Smooth muscle cell of the brain vasculature (primary cell): Measurements from ENCODE around the gene SHANK2.

Source experiments
- DNase-seq: peaks from one replicate; pipeline ENCODE4 v3.0.0-alpha.2; 2012; ENCODE audit warnings: low read depth, low spot score

SHANK2 gene

GRCh38 chr11:71222318-71223080, 29.9 kb downstream of the SHANK2 start:
- DNase-seq = no peak

DNA sequence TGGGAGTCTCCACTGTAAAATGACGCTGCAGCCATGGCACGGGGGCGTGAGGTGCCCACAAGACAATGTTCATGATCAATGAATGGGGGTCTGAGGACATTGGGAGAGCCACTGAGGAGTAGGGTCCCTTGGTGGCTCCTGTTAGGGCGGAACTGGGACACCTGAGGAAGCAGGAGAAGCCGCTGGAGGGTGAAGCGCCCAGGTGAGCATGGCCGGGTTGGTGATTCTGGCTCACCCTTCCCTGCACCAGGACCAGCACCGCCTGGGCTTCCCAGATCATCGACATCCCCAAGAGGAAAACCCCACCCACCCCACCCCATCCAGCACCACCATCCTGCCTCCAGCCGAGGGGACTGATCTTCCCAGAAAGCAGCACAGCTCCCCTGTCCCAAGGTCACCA, 30.6 kb downstream of the SHANK2 start:
- no peak for DNase-seq

DNA sequence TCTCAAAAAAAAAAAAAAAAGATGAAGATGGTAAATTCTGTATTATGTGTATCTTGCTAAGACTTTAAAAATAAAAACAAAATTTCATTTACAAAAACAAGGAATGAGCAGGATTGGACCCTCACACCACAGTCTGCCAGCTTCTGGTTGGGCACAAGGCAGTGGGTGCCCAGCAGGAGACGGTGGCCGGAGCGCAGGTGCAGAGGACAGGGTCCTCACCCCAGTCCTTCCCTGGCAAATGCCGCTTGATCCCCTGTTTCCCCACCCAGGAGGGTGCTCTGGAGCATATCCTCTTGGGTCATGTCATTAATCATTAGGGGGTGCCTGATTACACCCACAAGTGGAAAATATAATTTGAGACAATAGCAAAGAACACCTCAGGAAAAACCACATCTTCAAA, 31.2 kb downstream of the SHANK2 start:
- DNase-seq = no peak

DNA sequence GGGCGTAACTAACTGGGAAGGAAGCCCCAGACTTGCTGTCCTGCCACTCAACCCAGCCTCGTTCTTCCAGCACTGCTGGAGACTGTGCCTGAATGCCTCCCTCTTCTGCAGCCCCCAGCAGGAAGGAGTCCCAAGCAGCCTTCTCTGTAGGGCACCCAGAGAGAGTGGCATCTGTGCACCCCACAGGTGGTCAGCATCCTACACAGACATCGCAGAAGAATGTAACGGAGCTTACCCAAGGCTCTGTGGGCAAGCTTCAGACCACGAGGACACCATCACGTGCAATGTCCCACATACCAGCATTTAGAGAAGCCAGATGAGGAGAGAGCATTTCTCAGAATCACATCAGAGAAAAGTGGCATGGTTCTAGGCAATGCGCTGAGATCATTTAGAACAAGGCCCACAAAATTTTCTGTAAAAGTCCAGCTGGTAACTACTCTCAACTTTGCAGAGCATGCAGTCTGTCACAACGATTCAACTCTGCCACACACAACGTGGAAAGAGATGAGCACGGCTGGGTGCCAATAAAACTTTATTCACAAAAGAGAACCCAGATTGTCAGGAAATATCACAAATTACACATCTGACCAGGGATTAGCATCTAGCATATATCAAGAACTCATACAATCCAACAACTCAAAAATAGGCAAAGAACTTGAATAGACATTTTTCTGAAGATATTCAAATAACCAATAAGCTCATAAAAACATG, 33.4 kb downstream of the SHANK2 start:
- DNase-seq = no peak

DNA sequence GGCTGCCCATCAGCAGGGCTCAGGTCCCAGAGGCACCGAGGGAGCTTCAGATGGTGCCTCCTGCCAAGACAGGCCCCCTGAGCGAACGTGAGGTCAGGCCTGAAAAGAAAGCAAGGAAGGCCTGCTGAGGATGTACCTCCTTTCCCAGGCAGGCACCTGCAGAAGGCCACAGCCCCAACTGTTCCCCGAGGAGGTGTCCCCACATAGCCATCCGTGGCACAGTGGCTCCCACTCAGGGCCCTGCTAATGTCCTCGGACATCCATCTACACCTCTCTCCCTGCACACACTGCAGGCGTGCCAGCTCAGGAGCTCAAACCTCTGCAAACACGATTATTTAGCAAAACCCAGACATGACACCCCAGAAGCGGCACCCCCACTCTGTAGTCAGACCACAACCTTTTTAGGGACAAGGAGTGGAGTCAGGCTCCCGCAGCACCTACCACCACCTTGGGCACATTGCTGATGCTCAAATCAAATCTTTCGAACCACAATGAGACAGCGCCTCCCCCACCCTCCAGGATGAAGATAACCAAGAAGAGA, 36.9 kb downstream of the SHANK2 start:
- no peak for DNase-seq

- no peak for DNase-seq
These were observed 37.6 kb downstream of the SHANK2 start for GRCh38 chr11:71214553-71215424.

DNA sequence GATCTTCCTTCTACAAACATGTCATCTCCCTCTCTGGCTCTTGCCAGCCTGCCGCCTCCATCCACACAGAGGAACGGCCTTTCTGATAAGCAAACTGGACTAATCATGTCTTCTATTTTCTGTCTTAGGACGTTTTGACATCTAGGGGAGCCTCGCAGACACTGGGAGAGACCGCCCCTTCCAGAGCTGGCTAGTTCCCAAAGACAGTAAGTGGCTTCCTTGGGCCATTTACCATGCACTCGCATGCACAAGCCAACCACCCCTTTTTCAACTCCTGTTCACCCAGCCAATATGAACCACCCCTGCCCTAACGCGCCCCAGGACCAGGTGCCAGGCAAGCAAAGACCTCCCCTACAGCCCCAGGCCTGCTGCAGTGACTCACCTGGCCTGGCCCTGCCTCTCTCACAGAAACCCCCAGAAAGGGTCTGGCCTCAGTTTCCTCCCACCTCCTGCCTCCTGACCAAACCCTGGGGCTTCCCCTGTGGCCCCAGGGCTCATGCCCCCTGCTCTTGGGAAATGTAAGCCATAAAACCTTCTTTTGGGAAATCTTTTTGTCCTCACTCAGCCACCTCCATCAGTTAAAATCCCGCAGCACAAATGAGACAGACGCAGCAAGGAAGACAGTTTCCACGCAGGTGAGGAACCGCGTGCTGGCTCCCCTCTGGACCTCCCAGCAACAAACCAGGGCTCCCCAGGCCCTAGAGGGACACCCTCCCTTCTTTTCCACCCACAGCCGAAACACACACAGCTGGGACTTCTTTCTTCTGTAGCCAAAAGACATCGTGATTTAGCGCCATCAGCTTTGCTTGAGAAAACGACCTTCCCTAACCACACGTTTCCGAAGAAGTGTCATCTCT, 38.5 kb downstream of the SHANK2 start:
- DNase-seq = no peak

DNA sequence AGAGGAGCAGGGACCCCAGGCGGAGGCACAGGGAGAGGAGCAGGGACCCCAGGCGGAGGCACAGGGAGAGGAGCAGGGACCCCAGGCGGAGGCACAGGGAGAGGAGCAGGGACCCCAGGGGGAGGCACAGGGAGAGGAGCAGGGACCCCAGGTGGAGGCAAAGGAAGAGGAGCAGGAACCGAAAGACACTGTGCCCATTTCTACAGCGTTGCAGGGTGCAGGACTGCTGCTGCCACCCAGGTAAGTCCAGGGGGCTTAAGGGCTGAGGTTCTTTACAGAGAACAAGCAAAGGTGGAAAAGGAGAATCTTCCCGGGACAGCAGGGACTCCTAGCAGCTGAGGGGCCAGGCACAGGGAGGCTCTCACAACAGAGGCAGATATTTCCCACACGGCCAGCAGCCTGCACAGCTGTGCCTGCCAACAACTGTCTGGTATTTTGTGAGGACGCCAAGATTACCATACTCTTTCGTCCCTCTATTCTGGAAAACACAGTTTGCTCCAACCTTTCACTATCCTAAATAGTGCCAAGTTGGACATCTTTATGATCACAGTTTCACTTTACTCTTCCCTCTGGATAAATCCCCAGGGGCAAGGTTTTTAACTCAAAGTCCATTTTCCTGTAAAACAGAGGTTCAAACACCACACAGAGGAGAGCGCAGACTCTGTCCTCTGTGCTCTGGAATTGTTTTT, 39.4 kb downstream of the SHANK2 start:
- no peak for DNase-seq

DNA sequence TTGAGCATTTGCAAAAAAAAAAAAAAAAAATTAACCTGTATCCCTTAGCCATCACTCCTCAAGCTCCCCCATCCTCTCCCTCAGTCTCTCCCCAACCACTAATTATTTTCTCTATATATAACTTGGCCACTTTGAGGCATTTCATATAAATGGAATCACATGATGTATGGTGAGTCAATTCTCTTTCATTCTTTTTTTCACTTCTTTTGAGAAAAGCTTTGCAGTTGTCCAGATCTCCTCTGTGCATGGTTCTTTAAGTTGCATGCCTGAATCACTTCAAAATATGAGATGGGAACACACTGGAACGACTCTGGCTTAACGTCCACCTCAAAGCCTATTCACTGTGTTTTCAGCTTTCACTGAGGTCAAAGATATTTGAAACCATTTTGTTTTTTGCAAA, 40.7 kb downstream of the SHANK2 start:
- DNase-seq = no peak

DNA sequence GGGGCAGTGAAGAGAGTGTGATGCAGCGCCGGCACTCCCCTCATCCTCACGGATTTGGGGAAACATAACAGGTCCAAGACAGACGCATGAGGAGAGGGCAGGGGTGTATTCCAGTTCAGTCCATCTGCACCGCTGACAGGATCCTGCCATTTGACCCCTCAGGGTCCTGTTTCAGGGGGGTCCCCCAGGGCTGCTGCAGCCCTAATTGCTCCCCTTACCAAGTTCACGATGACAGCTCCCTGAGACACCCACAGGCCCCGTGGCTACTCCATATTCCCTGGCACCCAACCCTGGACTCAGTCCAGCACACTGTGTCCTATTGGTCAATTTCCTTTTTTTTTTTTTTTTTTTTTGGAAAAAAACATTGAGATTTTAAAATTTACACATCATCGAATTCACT, 41.5 kb downstream of the SHANK2 start:
- no peak for DNase-seq

DNA sequence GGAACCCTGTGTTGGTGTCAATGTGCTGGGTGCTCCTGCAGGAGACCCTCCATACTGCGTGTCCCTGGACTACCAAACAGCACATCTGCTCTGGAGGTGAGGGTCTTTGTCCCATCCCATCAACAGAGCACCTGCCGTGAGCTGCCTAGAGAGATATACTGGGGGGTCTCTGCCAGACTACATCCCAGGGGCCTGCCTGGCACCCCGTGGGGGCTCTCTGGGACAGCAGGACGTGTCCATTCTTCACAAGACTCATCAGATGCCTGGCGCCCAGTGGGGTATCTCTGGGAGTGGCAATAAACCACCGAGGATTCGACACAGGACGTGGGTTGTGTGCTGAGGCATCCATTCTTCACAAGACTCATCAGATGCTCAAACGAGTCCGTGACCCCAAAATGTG, 42.7 kb downstream of the SHANK2 start:
- no peak for DNase-seq

GRCh38 chr11:71209181-71209580, 43.2 kb downstream of the SHANK2 start:
- no peak for DNase-seq

DNA sequence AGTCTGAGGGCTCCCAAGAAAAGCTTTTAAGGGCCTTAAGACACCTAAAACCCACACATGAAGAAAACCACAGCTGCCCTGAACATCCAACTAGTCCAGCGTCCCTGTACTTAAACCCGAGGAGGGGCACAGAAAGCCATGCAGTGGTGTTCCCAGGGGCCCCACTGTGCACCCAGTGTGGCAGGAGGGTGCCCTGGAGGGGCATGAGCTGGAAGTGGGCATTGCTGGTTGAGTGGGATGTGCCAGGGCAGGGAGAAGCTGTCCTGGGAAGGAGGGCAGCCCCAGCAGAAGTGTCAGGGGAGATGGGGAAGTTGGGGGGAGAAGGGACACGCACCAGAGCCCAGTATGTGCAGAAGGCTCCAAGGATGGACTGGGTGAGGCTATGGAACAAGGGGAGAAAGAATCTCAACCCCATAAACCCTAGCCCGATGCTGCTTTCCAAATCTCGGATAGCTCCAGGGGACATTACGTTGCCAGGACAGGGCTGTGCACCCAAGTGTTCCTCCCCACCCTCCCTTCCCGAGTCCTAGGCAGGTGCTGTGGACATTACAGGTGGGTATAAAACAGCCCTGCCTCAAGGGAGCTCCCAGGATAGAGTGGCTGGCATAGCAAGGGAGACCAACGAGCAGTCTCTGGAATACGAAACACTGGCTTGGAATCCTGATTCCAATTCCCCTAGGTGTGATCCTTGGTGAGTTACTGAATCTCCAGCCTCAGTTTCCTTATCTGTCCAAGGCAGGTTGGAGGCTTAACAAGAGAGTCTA, 44.2 kb downstream of the SHANK2 start:
- no peak for DNase-seq

- DNase-seq = no peak
These were observed 44.8 kb downstream of the SHANK2 start for GRCh38 chr11:71207563-71207962.

DNA sequence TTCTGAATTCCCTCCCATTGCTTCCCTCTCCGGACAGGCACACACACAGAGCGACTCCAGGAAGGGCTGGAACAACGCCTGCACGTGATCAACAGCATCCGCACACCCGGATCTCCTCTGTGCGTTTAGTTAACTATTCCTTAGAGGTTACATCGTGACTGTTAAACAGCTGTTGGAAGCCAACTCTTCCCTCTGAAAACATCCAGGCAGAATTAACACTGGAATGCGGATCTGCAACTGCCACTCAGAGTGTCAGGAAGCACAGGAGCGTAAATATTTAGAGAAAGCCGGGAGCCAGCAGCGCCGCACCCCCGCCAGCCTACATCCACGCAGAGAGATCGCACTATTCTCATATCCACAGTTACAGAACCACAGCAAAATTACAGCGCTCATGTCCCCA, 46.2 kb downstream of the SHANK2 start:
- DNase-seq = no peak

GRCh38 chr11:71204748-71205664, 47.4 kb downstream of the SHANK2 start:
- DNase-seq = no peak

- DNase-seq = no peak
These were observed 48.1 kb downstream of the SHANK2 start for GRCh38 chr11:71204294-71204693.

DNA sequence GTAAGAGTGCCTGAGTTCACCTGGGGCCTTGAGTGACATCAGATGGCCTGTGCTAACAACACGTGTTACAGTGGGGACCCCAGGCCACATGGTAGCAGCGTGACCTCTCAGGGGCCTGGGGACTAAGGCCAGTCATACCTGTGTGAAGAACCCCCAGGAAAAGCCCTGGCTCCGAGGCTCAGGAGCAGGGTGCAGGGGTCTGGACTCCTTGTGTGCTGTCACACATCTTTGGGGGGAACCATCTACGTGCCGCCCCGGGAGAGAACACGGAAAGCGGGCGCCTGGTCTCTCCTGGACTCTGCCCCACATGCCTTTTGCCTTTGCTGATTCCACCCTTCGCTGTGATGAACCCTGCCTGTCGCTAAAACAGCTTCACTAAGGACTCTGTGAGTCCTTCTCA, 48.7 kb downstream of the SHANK2 start:
- DNase-seq = no peak

- DNase-seq = no peak
These were observed 49.4 kb downstream of the SHANK2 start for GRCh38 chr11:71202966-71203365.
